HG03565 (cell line): Measurements from ENCODE around the gene EMX2.

Experiments used
- ATAC-seq: cut with Tn5 transposase; IDR thresholded peaks from one replicate; pipeline ENCODE4 v1.9.1; 2021; ENCODE audit warnings: mild to moderate bottlenecking, moderate library complexity; ENCODE audit not compliant: unreplicated experiment

Gene EMX2

DNA sequence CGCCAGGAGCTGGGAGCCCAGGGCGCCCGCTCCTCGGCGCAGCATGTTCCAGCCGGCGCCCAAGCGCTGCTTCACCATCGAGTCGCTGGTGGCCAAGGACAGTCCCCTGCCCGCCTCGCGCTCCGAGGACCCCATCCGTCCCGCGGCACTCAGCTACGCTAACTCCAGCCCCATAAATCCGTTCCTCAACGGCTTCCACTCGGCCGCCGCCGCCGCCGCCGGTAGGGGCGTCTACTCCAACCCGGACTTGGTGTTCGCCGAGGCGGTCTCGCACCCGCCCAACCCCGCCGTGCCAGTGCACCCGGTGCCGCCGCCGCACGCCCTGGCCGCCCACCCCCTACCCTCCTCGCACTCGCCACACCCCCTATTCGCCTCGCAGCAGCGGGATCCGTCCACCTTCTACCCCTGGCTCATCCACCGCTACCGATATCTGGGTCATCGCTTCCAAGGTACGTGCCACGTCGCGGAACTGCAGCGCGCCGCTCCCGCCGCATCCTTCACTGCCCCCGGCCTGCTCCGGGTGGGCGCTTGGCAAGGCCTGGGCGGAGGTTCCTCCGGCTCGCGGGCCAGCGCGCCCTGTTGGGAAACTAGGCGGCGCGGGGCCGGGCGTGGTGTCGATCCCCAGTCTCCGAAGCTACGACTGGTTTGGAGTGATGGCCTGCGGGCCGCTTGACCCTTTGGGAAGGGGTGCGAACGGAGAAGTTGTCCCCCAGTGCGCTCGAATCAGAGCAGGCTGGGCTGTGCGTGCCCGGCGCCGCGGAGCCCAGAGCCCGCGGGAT is 868 bp downstream of the EMX2 start:
- no peak for ATAC-seq

DNA sequence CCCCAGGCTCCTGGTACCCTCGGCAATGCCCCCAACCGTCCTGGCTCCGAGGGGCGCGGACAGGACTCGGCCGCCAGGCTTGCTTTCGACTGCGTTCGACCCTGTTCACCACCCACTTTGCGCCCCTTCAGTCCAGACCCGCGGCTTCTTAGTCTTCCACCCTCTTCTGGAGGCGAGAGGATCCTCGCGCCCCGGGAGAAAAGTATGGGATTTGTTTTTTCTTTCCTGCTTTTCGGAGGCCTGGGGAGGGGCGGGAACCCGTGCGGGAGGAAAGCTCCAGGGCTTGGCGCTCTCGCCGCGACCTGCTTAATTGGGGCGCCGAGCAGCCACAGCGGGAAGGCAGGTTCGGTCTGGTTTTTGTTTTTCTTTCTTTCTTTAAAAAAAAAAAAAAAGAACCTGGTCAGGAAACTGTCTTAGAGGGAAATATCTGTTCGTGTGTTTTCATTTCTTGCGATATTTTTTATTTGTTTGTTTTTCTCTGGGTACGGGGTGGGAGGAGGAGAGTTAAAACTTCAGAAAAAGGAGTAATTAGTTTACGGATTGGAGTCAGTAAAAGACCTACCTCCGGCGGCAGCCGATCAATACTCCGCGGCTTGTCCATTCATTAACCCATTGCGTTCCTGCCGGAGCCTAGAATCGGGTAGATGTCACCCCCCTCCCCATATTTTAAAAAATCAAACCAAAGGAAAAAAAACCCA is 1.6 kb downstream of the EMX2 start:
- ATAC-seq: no peak

DNA sequence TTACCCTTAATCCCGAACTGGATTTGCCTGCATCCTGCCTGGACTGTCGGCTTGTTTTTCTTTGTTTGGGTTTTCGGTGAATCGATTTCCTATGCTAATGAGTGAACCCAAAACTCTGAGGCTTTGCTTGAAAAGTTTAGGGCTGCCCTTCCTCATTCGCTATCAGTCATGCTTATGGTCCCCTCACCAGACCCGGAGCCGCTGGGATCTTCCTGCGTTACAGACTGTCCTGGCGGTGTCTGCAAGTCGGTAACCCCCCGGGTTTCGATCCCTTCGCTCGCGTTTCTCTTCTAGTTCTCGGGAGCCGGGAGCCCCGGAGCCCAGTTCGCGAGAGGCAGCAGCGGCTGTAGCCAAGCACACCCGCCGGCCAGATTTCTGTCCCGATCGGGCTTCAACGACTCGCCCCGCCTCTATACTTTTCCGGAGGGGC is 2.2 kb downstream of the EMX2 start:
- ATAC-seq: no peak

DNA sequence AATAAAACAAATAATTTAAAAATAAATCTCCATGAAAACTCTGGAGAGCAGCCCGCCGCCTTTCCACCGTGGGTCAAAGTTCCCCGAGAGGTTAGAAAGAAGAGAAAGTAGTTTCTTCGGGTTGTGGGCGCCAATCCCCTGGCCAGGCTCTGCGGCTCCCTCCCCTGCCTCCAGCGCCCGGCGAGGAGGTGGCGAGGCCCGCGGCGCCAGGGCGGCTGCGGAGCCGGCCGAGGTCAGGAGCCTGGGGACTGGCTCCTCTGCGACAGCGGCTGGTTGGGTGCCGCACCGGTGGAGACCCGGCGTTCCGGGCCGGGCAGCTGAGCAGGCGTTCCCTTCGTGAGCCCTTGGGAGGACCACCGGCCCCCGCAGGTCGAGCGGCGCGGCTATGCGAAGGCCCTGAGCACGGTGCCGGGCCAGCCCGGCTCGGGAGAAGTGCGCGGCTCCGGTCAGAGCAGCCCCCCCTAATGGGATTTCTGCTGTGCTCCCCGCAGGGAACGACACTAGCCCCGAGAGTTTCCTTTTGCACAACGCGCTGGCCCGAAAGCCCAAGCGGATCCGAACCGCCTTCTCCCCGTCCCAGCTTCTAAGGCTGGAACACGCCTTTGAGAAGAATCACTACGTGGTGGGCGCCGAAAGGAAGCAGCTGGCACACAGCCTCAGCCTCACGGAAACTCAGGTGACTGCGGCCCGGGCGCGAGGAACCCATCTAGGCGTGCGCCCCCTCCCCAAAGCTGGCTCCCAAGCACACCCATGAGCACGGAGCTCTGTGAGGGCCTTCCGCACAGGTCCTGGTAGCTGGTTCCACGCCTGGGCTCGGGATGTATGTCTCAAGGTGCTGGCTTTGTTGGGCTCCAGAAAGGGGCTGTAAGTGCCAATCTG is 2.8 kb downstream of the EMX2 start:
- ATAC-seq: no peak

DNA sequence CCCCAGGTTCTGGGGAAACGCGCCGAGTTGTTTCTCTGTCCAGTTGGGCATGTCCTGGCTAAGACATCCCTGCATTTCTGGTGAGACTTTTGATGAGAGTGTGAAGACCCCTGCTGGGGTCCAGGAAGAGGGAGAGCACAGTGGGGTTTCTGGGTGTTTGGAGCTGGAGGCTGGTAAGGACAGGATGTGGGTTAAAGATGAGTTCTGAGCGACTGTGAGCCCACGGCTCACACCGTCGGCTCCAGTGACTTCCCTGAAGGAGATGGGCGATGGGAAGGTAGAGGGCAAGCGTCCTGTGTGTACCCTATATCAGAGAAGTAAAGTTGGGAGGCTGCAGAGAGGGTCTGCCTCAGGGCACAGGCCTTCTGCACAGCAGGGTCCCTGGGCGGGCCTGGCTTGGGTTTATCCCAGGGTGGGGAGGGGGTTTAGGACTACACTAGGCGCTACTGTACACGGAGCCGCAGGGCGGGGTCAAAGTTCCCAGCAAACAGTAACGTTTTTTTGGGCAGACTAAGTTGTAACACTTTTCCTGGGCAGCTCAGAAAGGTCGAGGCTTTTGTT is 3.6 kb downstream of the EMX2 start:
- ATAC-seq: no peak

DNA sequence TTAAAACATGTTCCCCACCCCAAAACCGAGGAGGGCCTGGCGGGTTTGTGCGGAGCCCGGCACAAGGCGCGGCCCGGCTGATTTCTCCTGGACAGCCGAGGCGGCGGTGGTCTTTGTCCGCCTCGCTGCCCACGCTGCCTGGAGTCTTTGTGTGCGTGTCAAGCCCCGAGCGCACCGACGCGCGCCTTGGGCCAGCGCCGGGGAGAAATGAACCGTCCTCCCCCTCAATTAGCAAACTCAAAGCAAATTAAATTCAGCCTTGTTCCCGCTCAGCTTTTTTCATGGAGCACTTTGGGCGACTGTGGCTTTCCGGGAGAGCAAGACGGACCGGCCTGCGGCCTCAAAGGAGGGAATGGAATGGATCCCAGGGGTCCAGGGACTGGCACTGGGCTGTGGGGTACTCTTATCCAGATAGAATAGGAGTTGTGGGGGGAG is 4.1 kb downstream of the EMX2 start:
- no peak for ATAC-seq

DNA sequence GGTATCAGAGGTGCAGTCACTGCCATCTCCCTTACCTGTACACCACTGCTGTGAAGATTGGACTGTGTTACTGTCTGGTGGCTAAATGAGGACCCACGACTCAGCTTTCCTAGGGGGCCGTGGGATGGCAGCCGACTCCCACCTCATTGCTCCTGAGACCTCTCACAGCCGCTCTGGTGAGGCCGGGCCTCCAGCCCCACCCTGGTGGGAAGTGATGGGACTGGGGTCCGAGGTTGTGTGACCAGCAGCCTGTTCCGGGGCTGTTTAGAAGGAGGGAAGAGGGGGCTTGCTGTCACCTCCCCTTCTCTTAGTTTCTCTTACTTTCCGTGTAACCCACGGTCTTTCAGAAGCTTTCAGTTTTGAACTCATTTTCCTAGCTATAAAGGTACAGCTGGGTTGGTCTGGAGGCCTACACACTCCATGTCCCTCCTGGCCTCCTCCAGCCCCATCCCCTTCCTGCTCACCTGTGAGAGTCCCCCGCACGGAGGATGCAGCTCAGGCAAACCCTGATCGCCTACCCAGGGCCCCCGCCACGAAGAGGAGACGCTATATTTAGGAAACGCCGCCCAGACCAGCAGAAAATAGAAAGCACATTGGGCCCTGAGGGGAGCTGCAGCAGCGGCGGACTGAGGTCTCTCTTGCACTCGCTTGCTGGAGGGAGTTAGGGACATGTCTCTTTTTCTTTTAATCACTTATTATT is 4.6 kb downstream of the EMX2 start:
- ATAC-seq: no peak

DNA sequence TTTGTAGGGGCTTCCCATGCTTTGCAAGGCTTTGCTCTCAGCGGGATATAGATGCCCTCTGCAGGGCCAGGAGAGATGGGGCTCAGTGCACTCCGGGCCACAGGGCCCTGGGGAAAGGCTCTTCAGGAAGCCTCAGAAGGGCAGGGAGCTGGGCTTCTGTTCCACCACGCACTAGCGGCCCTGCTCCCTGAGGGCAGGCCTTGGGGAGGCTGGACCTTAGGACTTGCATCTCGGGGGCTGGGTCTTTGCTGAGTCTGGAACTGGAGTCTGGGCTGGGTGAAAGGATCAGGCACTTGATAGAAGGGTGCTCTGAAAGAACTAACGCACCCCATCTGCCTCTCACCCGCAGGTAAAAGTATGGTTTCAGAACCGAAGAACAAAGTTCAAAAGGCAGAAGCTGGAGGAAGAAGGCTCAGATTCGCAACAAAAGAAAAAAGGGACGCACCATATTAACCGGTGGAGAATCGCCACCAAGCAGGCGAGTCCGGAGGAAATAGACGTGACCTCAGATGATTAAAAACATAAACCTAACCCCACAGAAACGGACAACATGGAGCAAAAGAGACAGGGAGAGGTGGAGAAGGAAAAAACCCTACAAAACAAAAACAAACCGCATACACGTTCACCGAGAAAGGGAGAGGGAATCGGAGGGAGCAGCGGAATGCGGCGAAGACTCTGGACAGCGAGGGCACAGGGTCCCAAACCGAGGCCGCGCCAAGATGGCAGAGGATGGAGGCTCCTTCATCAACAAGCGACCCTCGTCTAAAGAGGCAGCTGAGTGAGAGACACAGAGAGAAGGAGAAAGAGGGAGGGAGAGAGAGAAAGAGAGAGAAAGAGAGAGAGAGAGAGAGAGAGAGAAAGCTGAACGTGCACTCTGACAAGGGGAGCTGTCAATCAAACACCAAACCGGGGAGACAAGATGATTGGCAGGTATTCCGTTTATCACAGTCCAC is 5.4 kb downstream of the EMX2 start:
- no peak for ATAC-seq

DNA sequence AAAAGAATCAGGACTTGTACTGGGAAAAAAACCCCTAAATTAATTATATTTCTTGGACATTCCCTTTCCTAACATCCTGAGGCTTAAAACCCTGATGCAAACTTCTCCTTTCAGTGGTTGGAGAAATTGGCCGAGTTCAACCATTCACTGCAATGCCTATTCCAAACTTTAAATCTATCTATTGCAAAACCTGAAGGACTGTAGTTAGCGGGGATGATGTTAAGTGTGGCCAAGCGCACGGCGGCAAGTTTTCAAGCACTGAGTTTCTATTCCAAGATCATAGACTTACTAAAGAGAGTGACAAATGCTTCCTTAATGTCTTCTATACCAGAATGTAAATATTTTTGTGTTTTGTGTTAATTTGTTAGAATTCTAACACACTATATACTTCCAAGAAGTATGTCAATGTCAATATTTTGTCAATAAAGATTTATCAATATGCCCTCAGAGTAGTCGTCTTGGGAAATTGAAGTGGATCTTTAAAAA is 6.6 kb downstream of the EMX2 start:
- ATAC-seq: no peak

DNA sequence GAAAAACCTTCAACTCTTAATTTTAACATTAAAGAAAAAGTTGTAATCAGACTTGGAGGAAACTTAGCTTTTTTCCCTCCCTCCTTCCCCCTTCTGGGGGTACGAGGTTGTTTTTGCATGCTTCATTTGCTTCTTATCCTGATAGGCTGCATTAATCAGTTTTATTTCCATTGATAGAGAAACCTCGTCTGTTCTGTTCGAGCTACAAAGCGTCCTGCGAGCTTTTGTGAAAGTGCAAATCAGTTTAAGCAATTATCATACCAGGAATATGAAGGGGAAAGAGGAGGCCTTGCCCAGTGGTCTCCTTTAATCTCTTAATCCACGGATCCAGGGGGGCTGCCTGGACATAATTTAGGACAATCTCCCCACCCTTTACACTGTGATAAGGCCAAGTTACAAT is 7.5 kb downstream of the EMX2 start:
- ATAC-seq: no peak

DNA sequence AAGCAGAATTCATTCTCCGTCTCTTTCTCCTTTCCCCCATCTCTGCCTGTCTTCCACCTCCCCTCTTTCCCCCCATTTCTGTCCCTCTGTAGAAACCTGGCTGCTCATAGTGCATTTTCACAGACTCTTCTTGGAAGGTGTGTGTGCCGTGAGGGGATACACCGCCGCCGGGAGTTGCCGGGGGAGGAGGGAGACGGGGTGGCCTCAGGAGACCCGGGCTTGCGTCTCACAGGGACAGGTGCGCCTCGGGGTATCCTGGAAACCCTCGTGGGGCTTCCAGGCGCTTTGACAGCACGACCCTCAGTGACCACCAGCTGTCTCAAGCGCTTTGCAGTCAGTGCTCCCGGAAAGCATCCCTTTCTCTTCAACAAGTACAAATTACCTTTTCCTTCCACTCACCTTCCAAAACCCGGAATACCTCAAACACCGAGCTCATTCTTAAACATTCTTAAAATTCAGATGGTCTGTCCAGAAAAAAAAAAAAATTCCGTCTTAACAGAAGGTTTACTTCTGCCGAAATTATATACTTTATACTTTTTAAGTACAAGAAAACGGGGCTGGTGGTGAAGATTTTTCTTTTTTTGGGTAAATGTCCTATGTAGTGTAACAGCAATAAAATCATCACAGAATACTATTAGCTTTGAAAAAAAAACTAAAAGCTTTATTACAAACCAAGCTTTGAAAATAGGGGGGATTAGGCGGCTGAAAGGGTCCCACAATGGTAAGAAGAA is 8.2 kb downstream of the EMX2 start:
- ATAC-seq: no peak

DNA sequence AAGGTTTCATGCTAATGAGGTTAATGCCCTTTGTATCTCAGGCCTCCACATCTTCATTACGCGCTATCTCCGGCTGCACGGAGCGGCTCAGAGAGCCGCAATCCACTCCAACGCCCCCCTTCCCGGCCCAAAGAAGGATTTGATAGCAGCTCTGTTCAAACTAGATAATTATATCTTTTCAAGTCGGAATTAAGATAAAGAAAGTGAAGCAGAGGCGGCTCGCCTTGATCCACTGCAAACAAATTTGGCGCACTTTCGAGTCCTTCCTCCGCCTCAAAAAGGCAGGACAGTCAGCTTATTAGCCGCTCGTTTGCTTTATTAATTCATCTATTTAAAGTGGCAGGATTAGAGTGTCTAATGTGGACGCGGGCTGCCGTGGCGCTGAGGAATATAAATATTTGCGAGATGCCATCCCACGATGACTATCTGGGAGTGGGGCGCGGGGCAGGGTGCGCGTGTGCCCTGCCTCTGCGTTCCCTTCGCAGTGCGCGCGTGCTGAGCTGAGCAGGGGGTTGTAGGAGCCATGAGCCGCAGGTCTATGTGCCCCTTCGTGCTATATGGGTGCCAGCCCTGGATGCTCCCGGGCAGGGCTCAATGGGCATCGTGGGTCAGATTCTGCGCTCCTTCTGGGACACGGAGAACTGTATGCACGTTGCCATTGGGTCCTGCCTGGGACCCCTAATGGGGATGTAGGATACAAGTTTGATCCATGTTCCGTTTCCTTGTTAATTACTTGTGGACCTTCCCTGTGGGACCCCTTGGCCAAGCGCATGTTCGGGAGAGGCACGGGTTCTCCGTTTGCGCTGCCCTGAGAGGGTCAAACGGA is 9.0 kb downstream of the EMX2 start:
- no peak for ATAC-seq

DNA sequence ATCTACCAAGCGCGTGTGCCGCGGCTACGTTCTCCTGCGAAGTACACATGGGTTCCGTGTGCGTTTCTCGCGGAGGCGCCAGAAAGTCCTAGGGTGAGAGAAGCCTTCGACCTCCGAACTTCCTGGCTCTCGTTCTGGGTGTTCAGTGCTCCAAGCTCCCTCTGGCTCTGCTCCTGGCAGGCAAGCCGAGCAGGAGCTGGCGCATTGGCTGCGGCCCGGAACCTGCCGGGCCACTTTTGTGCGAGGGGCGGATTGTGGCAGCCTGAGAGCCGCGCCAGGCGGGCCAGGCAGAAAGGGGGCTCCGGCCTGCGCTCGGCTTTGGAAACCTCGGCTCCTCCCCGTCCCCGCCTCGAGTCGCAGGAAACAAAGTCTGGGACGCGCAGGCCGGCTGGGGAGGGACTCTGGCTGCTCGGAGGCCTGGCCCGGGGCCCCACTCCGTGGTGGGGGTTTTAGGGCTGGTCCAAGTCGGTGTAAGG is 9.6 kb downstream of the EMX2 start:
- ATAC-seq: no peak

DNA sequence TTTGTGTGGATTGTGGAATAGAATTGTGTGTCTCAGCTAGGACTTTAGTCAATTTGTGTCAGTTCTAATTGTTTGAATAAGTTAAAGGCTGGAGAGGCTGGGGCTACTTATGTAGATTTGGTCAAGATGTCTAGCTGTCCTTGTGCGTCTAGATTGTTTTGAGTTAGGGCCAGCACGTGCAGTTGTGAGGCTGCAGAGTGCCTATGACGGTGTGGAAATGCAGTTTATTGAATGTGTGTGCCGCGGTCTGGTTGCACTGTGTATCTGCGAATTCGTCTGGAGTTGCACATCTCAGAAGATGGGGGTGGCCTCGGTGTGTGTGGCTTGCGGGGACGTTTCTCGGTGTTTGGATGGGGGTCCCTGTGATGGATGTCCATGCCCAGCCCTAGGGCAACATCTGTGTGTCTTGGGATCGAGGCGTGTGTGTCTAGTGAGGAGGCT is 10.2 kb downstream of the EMX2 start:
- ATAC-seq: no peak

DNA sequence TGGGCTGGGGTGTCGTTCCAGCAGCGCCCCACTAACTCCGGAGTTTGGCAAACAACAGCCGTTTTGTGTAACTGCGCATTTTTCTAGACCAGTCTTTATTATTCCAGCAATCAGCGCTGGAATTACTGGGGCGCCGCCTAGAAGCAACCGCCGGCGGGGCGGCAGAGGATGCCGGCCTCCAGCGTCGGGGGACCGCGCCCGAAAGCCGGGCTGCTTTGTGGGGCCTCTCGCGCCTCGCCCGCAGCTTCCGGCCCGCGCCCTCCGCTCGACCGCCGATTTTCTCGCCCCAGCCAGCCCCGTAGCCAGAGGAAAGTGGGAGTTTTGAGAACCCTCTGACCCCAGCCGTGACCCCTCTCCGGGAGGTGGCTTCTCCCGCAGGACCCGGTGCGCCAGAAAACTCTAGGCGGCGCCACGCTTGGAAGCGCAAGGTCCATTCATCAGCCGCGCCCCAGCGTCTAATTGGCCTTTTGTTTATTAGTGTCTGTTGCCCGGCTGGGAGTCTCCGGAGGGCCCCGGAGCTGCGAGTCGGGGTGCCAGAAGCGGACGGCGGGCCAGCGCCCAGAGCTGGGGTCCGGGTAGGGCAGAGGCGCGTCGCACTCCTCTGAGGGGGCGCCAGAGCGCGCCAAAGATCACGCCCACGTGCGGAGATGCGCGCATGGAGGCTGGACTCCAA is 10.7 kb downstream of the EMX2 start:
- ATAC-seq: no peak

DNA sequence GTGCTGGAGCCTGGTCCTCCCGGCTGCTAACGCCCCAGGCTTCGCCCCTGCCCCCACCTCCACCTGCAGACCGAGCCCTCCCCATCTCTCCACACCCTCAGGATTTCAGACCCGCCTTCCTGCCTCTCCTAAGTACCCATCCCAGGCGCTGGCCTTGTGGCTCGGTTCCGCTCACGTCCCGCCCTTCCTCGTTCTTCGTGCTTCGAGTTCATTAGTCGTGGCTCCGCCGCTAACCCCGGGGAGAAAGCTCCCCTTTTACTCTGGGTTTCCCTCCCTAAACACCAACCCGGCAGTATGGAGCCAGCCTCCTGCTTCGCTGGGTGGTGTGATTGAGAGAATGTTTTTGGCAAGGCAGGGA is 11.2 kb downstream of the EMX2 start:
- no peak for ATAC-seq

DNA sequence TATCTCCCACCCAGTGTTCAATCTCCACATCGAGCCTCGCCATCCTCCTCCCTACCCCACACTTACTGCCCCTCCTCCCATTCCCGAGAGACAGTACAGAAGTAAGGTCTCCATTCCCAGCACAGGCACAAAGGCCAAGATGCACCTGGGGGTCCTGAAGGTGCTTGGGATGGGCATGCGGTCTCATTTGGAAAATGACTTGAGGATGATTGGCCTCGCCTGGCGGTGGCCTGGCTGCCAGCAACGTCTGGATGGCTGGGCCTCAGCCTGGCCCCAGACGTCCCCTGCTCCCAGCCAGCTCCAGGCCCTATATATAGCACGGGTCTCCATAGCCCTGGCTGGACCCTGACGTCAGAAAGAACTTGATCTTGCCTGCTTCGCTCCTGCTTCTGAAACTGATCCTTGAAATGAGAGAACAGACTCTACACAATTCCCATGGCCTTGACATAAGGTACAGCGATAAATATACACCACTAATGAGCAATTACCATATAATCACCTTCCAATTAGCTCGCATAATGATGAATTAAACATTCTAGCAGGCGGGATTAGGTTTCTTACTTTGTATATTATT is 11.8 kb downstream of the EMX2 start:
- no peak for ATAC-seq
